SW 1271 (cell line): ENCODE measurements around the gene IP6K1.
"Not testable (repeated sequence)": the region's sequence is repeated elsewhere in the genome, so short reads cannot be mapped to it uniquely, and the experiment has no call there.

ENCODE experiments used
- DNase-seq, 2 experiments: peaks; one replicate each; lab custom pipeline; 2025; lab: John Stamatoyannopoulos, UW

IP6K1 gene

DNA sequence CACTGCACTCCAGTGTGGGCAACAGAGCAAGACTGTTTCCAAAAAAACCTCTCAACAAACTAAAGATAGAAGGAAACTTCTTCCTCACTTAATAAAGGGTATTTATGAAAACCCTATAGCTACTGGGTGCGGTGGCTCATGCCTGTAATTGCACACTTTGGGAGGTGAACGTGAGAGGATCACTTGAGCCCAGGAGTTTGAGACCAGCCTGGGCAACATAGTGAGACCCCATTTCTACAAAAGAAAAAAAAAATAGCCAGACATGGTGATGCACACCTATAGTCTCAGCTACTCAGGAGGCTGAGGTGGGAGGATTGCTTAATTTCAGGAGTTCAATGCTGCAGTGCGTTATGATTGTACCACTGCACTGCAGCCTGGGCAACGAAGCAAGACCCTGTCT, 22.4 kb downstream of the IP6K1 start:
- DNase-seq: no peak

- DNase-seq: no peak
Measured at GRCh38 chr3:49761661-49762060, 24.7 kb downstream of the IP6K1 start.

DNA sequence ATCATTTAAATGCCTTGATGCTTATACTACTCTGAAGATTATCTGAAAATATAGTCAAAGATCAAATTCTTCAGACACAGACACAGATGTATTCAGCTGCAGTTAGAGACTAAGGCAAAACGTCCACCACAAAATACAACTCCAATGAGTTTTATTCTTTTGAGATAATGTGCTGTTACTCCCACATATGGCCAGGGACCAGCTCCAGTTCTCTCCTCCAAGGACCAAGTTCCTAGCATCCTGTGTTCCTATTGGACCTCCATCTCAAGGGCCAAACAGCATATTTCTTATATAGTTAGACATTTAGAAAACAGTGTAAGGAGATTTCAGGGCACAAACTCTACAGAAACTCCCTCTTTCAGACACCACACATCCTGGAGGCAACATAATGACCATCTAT, 27.1 kb downstream of the IP6K1 start:
- DNase-seq: no peak

DNA sequence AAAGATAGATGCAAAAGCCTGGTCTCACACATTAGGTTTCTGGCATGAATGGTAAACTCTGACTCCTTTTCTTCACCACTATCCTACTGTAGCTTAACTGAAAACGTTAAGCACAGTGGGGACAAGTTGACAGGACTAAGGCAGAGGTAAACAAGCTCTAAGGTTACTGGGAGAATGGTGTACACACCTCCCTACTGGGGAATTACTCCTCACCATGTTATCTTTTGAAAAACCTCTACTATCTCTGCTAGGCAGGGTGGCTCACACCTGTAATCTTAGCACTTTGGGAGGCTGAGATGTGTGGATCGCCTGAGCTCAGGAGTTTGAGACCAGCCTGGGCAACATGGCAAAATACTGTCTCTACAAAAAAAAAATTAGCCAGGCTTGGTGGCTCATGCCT, 29.1 kb downstream of the IP6K1 start:
- no peak for DNase-seq

GRCh38 chr3:49756036-49756435, 30.3 kb downstream of the IP6K1 start:
- no peak for DNase-seq

- no peak for DNase-seq
Measured at GRCh38 chr3:49754536-49754935, 31.8 kb downstream of the IP6K1 start.

- no peak for DNase-seq
Measured at GRCh38 chr3:49751501-49751900, 34.8 kb downstream of the IP6K1 start.

- no peak for DNase-seq
Measured at GRCh38 chr3:49750056-49750455, 36.3 kb downstream of the IP6K1 start.

GRCh38 chr3:49748874-49749273, 37.5 kb downstream of the IP6K1 start:
- not testable (repeated sequence) for DNase-seq

DNA sequence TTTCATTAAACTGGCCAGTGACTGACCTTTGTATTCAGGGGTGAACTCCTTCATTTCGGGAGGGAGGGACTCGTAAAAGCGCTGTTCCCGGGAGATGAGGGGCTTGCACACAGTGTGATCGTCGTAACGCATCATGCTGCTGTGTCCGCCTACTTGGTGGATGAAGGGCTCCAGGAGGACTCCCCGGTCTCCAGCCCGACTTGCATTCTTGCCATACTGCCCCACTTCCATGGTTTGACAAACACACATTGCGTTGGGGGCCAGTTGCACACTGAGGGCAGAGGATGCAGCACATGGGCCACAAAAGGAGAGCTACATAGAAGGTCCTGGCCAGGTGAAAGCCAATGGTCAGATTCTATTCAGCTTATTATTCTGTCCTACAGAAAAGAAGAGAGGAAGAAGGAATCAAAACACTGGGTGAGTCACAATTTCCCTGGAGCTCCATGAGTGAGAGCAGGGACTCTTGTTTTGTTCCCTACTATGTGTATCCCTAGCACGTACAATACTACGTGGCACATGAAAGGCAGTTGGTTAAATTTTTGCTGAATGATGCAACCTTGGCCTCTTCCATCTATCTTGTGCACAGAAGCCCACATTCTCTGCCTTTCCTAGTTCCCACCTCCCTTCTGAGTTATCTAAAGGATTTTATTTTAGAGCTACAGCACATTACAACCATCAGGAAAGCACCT, 38.4 kb downstream of the IP6K1 start:
- no peak for DNase-seq

DNA sequence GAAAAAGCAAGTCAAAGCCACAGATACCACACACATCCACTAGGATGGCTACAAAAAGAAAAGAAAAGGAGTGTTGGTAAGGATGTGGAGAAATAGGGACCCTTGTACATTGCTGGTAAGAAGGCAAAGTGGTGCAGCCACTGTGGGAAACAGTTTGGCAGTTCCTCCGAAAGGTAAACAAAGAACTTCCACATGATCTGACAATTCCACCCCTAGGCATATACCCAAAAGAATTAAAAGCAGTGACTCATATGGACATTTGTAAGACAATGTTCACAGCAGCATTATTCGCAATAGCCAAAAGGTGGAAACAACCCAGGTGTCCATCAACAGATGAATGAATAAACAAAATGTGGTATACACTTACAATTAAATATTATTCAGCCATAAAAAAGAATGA, 40.4 kb downstream of the IP6K1 start:
- no peak for DNase-seq

DNA sequence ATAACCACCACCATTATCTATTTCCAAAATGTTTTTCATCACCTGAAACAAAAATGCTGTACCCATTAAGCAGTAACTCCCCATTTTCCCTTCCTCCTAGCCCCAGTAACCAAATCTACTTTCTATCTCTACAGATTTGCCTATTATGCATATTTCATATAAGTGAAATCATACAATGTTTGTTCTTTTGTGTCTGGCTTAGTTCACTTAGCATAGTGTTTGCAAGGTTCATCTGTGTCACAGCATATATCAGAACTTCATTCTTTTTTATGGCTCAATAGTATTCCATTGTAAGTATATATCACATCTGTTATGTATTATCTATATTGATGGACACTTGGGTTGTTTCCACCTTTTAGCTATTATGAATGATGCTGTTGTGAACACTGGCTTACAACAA, 45.9 kb downstream of the IP6K1 start:
- DNase-seq: no peak

GRCh38 chr3:49738067-49738713, 48.2 kb downstream of the IP6K1 start:
- DNase-seq: no peak

DNA sequence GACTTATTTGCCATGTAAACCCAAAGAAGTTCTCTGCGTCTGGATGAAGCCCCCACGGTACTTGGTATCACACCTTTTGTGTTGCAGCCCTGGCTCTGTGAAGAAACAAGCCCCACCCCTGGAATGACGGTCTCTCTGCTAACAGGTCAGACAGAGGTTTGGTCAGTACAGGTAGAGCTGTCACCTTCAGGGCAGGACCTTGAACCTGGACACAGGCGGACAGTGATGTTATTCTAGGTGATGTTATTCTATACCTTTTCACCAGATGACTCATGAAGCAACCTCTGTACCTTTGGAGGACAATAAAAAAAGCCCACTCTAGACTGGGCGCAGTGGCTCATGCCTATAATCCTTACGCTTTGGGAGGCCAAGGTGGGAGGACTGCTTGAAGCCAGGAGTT, 51.6 kb downstream of the IP6K1 start:
- DNase-seq: no peak

GRCh38 chr3:49733551-49733950, 52.8 kb downstream of the IP6K1 start:
- DNase-seq: no peak

DNA sequence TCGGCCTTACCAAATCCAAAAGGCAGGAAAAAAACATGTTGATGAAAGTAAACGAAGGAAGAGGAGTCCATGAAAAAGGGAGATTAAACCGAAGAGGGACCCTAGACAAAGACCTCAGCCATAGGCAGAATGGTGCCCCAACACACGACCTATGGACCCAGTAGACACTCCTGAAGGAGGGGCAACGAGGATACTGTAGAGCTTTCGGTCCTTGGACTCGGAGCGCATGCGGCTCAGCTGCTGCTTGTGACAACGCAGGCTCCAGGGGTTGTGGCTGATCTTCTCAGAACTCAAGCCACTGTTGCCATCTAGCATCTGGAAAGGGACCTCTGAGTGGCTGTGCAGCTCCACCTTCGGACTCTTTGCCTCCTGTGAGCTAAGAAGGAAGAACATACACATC, 53.7 kb downstream of the IP6K1 start:
- DNase-seq: no peak

GRCh38 chr3:49729966-49730609, 56.3 kb downstream of the IP6K1 start:
- no peak for DNase-seq

- DNase-seq: no peak
Measured at GRCh38 chr3:49727924-49728361, 58.4 kb downstream of the IP6K1 start.

GRCh38 chr3:49727154-49727923, 59.0 kb downstream of the IP6K1 start:
- no peak for DNase-seq

- no peak for DNase-seq
Measured at GRCh38 chr3:49725906-49726681, 60.2 kb downstream of the IP6K1 start.

DNA sequence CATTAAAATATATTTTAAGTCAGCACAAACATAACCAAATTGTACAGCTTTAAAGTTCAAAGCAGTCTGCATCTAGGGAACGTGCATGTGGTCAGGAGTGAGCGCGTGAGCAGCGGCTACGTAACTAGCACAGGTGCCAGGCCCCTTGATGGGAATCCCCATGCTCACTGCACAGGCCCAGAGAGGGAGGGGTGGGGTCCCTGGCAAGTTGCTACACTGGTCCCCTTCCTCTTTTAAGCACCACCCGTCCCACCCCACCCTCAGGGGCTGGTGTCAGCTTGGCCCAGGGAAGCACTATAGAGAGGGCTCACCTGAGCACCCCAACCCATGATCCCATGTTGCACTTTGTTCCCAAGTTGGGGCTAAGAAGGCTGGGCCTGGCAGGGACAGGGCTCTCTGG, 61.8 kb downstream of the IP6K1 start:
- no peak for DNase-seq
